Sciatic nerve (tissue), 2 donors: Measurements from ENCODE around the gene KMT2A. TPM values are rescaled to one million over a fixed set of nuclear protein-coding genes. Genes with fewer than 3 reads are reported as not detected.
"Not testable (repeated sequence)": the region's sequence is repeated elsewhere in the genome, so short reads cannot be mapped to it uniquely, and the experiment has no call there.

Experiments used
- ATAC-seq: fragments of 200-7000 bp; cut with Tn5 transposase; one replicate; pipeline ENCODE4 v1.9.1; 2020; ENCODE audit warnings: mild to moderate bottlenecking, moderate library complexity
- DNase-seq: peaks from one replicate; pipeline ENCODE4 v3.0.0-alpha.2; 2020; ENCODE audit warnings: low spot score
- intact Hi-C: fragments of 100-400 bp; cut with DNase I; formaldehyde crosslinking; loops from one replicate; pipeline ENCODE4 v1.14.2; 2022
- total RNA-seq: library from RNA; stranded (reverse); fragmentation: NEBNext Ultra II Directional; extraction: Animal tissue kit (Norgen Biotek cat#: 25700); gene quantifications from one replicate; pipeline ENCODE4 v1.2.1, GENCODE V29; 2021
- donor health status: DM: no; HTN: no; CAD: no.
- donor health status: DM: no; HTN: no; CAD: no.

The KMT2A gene
- total RNA-seq, 1 donor from 2014 or later, result 132 TPM

GRCh38 chr11:118471030-118471429, 34.7 kb downstream of the KMT2A start:
- no peak for DNase-seq
- no peak for ATAC-seq
- intact Hi-C loops, result no loop called here

GRCh38 chr11:118473537-118473936, 37.2 kb downstream of the KMT2A start:
- ATAC-seq, result no peak
- intact Hi-C loops, result no loop called here
- DNase-seq, result no peak

GRCh38 chr11:118476676-118477075, 40.4 kb downstream of the KMT2A start:
- intact Hi-C loops, result no loop called here
- ATAC-seq (no peak), DNase-seq (no peak)

DNA sequence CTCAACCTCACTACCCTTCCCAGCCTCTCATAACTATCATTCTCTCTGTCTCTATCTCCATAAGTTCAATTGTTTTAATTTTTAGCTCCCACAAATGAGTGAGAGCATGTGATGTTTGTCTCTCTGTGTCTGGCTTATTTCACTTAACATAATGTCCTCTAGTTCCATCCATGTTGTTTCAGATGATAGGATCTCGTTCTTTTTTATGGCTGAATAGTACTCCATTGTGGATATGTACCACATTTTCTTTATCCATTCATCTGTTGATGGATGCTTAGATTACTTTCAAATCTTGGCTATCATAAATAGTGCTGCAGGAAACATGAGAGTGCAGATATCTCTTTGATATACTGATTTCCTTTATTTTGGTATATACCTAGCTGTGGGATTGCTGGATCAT, 44.9 kb downstream of the KMT2A start:
- ATAC-seq, DNase-seq: not testable (repeated sequence)
- intact Hi-C loops, result loop anchor here (10.0 kb wide), 1 partner anchor 86 kb away; no protein-coding TSS in a partner anchor

DNA sequence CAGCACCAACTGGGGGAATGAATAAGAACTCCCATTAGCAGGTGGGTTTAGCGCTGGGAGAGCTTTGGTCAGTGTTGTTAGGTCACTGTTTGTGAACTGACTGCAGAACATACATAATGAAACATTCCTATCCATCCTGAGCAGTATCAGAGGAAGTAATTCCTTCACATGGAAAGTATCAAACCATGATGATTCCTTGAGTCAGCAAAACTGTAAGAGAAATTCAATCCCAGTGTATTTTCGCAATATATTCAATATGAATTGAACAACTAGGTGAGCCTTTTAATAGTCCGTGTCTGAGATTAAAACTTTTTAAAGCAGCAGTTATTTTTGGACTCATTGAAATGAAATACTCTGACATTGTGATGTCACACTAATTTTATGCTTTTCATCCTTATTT, 48.1 kb downstream of the KMT2A start:
- intact Hi-C loops, result loop anchor here (10.0 kb wide), 1 partner anchor 90 kb away; no protein-coding TSS in a partner anchor
- ATAC-seq (no peak), DNase-seq (no peak)

DNA sequence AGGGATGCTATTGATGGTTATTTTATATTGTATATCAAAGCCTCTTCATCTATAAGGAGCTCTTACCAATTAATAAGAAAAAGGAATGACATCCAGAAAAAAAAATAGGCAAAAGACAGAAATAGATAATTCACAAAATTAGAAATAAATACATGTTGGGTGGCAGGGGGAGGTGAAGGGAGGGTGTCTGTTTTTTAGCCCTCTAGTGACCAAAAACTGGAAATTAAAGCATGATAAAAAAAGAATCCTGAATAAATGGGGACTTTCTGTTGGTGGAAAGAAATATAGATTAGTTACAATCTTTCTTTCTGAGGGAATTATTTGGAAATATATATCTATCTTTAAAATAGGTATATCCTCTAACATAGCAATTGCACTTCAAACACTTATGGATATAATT, 49.0 kb downstream of the KMT2A start:
- intact Hi-C loops, result loop anchor here (10.0 kb wide), 1 partner anchor 90 kb away; no protein-coding TSS in a partner anchor
- no peak for ATAC-seq
- no peak for DNase-seq

GRCh38 chr11:118488480-118489109, 52.3 kb downstream of the KMT2A start:
- intact Hi-C loops, result loop anchor here (10.0 kb wide), 1 partner anchor 94 kb away; no protein-coding TSS in a partner anchor
- ATAC-seq (peak; percentile 62), DNase-seq (peak; percentile 76)

GRCh38 chr11:118491041-118491440, 54.7 kb downstream of the KMT2A start:
- no peak for DNase-seq
- ATAC-seq, result no peak
- intact Hi-C loops, result no loop called here

GRCh38 chr11:118497831-118498230, 61.5 kb downstream of the KMT2A start:
- intact Hi-C loops, result no loop called here
- DNase-seq (no peak), ATAC-seq (no peak)

- DNase-seq (no peak), ATAC-seq (no peak)
- intact Hi-C loops, result no loop called here
Observed at GRCh38 chr11:118503216-118503615, 66.9 kb downstream of the KMT2A start.

DNA sequence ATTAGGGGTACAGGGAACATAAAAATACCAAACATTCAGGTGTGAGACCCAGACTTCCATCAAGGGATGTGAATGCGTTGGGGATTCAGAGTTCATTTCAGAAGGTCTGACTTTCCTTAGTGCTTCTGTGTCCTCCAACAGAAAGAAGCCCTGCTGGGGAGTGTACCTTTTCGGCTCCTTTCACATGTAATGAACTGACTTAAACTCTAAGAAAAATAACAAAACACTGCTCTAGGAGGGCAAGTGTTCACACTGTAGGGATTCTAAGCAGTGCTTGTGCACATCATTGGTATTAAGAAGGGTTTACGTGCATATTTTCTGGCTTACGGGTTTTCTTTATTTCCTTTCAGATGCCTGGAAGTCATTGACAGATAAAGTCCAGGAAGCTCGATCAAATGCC, 75.3 kb downstream of the KMT2A start:
- intact Hi-C loops, result no loop called here
- ATAC-seq (no peak), DNase-seq (no peak)

DNA sequence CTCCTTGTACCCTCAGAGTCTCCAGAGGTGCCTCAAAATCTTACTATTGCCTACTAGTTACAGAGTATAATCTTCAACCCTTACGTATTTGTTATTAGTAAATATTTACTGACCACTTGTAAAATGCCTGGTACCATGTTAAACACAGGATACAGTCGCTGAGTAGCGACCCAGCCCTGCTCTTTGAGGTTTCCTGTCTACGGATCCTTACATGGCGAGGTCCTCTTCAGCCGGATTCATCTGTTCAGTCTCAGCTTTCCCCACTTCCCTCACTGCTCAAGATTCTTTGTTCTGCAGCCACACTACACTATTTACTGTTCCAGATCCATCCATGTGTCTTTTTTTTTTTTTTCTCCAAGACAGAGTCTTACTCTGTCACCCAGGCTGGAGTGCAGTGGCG, 77.8 kb downstream of the KMT2A start:
- DNase-seq (no peak), ATAC-seq (no peak)

DNA sequence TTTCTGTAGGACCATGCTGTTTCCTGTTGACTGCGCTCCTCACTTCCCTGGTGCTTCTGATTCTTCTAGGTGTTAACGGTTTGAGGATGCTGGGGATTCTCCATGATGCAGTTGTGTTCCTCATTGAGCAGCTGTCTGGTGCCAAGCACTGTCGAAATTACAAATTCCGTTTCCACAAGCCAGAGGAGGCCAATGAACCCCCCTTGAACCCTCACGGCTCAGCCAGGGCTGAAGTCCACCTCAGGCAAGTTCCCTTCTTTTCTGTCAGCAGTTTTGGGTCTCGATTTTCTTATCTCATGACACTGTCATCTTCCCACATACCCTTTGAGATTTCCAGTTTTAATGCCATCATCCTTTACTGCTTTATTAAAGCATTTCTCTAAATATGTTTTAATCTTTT, 83.3 kb downstream of the KMT2A start:
- intact Hi-C loops, result no loop called here
- ATAC-seq (no peak), DNase-seq (no peak)

More for the DNA sequence above, 77.8 kb downstream of the KMT2A start:
- intact Hi-C loops, result no loop called here

- ATAC-seq, result peak; percentile 33
- no peak for DNase-seq
- intact Hi-C loops, result no loop called here
Observed at GRCh38 chr11:118521892-118522311, 85.6 kb downstream of the KMT2A start.

- peak; percentile 58 for ATAC-seq
- no peak for DNase-seq
- intact Hi-C loops, result no loop called here
Observed at GRCh38 chr11:118522571-118523072, 86.3 kb downstream of the KMT2A start.

- intact Hi-C loops, result no loop called here
- DNase-seq, result no peak
- ATAC-seq, result no peak
Observed at GRCh38 chr11:118524356-118524755, 88.1 kb downstream of the KMT2A start.

DNA sequence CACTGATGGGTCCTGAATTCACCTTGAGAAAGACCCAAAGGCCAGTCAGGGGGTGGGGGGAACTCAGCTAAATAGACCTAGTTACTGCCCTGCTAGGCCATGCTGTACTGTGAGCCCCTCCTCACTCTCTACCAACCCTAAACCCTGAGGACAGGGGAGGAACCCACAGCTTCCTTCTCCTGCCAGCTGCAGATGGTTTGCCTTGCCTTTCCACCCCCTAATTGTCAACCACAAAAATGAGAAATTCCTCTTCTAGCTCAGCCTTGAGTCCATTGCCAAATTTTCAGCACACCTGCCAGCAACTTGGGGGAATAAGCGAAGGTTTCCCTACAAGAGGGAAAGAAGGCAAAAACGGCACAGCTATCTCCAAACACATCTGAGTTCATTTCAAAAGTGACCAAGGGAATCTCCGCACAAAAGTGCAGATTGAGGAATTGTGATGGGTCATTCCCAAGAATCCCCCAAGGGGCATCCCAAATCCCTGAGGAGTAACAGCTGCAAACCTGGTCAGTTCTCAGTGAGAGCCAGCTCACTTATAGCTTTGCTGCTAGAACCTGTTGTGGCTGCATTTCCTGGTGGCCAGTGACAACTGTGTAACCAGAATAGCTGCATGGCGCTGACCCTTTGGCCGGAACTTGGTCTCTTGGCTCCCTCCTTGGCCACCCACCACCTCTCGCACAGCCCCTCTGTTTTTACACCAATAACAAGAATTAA, 88.6 kb downstream of the KMT2A start:
- intact Hi-C loops, result no loop called here
- ATAC-seq, result peak; percentile 44
- no peak for DNase-seq

- DNase-seq (no peak), ATAC-seq (no peak)
- intact Hi-C loops, result no loop called here
Observed at GRCh38 chr11:118526688-118527087, 90.4 kb downstream of the KMT2A start.

GRCh38 chr11:118527109-118527508, 90.8 kb downstream of the KMT2A start, which contains the start of gene TTC36:
TSS of gene TTC36 (plus strand) at chr11:118527474. CDS start at chr11:118527495, 21 bp downstream.
- peak; percentile 34 for ATAC-seq
- intact Hi-C loops, result no loop called here
- no peak for DNase-seq

DNA sequence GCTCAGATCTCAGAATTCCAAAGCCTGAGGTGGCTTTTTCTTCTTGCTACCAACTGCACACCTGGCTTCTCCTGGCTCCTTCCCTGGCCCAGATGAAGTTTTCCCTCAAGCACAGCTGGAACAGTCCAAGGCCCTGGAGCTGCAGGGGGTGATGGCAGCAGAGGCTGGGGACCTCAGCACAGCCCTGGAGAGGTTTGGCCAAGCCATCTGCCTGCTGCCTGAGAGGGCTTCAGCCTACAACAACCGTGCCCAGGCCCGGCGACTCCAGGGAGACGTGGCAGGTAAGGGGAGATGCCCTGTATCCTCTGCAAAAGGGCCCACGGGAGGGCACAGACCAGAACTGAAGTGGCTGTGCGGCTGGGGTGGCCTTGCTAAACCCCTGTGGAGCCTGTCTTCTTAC, 92.2 kb downstream of the KMT2A start:
- intact Hi-C loops, result no loop called here
- DNase-seq, result no peak
- no peak for ATAC-seq
